HG03039 (cell line): Measurements from ENCODE around the gene SNRK.

ENCODE experiments used
- ATAC-seq: cut with Tn5 transposase; IDR thresholded peaks from one replicate; pipeline ENCODE4 v1.9.1; 2021; ENCODE audit warnings: mild to moderate bottlenecking, moderate library complexity; ENCODE audit not compliant: unreplicated experiment

SNRK gene

GRCh38 chr3:43270078-43270477, 16.3 kb upstream of the SNRK start:
- ATAC-seq: no peak

DNA sequence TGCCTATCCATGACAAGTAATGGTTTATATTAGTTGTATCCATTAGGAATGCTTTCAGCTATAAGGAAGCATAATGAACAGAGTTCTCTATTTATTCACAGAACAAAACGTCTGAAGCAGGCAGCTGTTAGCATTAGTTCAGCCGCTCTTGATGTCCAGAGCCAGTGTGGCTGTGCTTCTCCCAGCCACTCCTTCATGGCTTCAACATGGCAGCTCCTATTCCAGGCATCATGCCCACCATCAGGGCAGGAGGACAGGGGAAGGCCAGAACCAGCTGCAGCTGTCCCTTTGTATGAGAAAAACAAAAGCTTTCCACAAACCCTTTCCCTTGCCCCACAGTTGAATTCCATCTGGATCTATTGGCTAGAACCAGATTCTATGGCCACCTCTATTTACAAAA, 12.9 kb upstream of the SNRK start:
- no peak for ATAC-seq

DNA sequence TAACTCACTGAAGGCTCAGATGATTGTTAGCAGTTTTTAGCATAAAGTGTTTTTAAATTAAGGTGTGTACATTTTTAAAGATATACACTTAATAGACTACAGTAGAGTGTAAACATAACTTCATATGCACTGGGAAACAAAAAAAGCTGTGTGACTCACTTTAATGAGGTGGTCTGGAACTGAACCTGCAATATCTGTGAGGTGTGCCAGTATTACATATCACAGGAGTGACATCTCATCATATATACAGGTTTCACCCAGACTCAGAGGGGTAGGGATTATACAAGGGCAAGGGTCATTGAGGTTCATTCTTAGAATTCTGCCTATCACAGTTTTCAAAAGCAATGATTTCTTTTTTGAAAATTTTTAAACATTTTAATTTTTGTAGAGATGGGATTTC, 7.3 kb upstream of the SNRK start:
- ATAC-seq: no peak

- no peak for ATAC-seq
Observed at GRCh38 chr3:43279532-43279931, 6.8 kb upstream of the SNRK start.

GRCh38 chr3:43281020-43281419, 5.3 kb upstream of the SNRK start:
- no peak for ATAC-seq

DNA sequence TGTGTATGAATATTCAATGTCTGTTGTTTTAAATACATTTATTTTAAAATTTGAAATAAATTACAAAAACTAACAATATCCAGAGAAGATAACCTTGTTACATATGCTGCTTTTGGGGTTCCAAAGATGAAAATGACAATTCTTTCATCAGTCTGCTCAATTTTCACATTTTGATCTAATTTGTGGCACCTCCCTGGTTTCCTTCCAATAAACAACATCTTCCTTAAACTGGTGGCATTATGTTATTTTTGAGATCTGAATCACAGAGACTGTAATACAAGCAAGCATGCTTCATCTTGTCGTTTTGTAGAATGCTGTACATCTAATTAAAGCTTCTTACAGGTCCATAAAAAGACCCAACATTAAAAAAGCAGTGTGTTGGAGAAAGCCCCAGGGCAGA, 2.2 kb upstream of the SNRK start:
- no peak for ATAC-seq

DNA sequence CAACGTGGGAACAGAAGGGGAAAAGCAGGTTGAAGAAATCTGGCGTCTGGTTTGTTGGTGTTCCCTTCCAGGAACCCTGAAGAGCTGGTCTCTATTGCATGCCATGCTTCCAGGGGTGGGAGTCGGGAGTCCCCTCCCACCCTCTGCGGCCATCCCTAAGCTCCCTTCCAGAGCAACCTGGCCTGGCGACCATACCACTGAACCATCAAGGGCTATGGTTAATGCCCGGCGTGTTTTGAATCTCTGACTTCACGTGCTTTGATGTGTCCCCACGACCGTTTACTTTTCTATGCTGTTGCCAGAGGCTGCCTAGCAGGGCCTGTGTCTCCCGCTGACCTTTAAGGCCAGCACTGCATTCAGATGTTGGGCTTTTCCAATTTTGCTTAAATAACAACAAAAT, 696 bp upstream of the SNRK start:
- no peak for ATAC-seq

DNA sequence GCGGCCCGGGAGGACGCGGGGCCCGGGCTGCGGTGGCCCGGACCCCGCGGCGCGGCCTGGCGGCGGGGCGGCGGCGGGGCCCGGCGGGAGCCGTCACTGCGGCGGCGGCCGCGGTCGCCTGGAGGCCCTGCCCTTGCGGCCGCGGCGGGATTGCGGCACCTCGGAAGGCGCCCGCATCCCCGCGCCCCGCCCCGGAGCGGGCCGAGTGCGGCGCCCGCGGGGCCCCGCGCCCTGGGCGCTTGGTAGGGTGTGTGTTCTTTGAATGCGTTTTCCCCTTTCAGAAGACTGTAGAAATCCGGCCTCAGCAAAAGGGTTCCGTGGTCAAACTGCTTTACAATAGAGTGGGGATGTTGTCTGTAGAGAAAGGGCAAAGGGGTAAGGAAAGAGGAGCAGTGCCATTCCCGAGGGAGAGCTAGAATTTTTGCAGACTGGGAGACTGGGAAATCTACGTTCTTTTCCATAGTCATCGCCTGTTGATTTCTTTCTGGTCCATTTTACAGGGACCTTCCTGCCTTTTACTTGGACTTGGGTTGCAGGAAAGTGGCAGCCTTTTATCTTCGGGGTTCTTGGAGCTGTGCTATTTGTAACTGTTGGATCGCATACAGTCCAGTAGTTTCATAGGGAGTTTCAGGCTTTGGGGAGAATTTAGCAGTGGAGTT, 630 bp downstream of the SNRK start:
- ATAC-seq: peak; percentile 29

DNA sequence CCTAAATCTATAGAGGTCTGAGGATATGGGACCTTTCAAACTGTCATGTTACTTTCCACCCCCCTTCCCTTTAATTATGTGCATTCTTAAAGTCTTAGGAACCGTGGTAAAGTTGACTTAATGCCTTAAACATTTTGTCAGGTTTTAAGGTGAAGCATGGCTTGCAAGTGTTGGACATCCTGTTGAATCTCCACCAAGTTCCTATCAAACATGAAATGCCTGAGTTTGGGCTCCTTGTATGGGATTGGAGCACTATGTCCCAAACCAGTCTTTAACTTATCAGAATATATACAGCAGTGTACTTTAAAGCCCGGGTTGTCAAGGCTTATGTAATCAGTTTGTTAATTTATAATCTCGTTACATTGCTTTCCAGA, 1.1 kb downstream of the SNRK start:
- no peak for ATAC-seq

GRCh38 chr3:43288366-43288765, 2.0 kb downstream of the SNRK start:
- ATAC-seq: peak; percentile 29

DNA sequence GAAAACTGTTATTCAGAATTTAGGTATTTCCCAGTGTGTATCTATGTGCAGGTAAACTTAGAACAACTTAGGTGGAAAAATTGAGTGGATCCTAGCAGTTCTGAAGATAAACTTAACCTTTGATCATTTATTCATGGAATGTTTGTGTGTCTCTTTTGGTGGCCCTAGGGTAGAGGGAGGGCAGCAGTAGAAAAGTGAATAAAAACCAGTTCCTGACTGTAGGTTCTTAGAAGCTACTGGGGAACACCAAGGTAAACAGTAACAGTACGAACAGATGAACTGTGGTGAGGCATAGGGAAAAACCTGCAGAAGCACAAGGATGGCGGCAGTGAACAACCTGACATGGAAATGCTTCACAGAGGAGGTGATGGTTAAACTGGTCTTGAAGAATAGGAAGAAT, 2.5 kb downstream of the SNRK start:
- no peak for ATAC-seq

DNA sequence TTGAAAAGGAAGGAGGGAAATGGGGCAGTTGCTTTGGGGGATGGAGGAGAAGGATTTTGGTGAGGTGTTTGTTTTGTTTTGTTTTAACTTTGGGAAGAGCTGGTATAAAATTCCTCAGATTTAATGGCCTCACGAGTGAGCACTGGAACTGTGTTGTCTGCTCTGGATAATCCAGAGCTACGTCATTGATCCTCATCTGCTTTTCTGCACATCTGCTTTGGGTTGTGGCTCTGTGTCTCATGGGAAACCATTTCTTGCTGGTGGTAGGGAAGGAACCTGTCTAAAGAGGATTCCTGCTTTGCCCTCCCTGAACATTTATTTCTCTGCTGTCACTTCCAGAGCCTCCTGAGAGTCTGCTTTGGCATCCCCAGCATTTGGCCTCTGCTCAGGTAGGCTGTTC, 3.1 kb downstream of the SNRK start:
- ATAC-seq: no peak

DNA sequence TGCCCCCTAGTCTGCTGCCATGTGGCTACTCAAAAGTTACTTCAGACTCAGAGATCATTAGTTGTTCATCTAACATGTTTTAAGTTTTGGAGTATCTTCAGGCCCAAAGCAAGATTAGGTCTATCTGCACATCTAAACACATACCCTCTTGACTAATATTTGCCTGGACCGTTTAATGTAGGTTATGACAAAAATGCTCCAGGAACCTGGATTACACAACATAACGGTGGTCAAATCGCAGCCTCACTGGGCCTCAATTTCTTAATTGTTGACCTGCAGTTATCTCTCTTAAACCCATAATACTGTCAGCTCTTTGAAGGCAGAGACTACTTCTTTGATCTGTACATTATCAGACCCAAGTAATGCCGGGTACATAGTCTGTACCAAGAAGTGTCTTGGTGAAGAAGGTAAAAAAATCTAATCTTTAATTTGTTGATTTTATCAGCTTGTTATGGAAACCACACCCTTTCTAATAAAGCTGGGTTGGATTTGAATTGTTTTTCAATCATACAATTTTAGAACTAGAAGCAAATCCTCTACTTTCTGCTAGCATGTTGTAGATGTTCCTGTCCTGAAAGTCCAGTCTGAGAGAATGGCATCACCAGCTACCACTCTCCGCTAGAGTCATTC, 3.6 kb downstream of the SNRK start:
- ATAC-seq: no peak

- ATAC-seq: no peak
Observed at GRCh38 chr3:43290956-43291355, 4.6 kb downstream of the SNRK start.

GRCh38 chr3:43291546-43291945, 5.2 kb downstream of the SNRK start:
- no peak for ATAC-seq

GRCh38 chr3:43294975-43295374, 8.6 kb downstream of the SNRK start:
- ATAC-seq: no peak

GRCh38 chr3:43296565-43296964, 10.2 kb downstream of the SNRK start:
- ATAC-seq: peak; percentile 81

GRCh38 chr3:43298292-43298691, 12.0 kb downstream of the SNRK start:
- no peak for ATAC-seq

DNA sequence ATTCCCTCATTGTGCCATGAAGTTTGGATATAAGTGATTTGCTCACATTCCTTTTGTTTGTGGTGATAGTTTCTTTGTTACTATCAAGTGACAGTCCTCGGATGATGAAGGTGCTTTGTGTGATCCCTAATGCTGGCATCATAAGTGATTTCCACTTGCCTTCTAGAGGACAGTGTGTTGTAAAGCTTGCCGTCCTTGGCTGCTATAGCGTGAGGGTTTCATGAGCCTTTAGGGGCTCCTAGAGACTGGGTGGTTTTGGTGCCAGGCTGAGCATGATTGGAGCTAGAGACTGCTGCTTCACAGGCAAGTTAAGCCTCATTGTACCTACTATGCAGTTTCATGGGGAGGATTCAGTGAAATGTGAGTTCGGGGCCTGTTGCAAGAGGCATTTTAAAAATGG, 12.4 kb downstream of the SNRK start:
- no peak for ATAC-seq

DNA sequence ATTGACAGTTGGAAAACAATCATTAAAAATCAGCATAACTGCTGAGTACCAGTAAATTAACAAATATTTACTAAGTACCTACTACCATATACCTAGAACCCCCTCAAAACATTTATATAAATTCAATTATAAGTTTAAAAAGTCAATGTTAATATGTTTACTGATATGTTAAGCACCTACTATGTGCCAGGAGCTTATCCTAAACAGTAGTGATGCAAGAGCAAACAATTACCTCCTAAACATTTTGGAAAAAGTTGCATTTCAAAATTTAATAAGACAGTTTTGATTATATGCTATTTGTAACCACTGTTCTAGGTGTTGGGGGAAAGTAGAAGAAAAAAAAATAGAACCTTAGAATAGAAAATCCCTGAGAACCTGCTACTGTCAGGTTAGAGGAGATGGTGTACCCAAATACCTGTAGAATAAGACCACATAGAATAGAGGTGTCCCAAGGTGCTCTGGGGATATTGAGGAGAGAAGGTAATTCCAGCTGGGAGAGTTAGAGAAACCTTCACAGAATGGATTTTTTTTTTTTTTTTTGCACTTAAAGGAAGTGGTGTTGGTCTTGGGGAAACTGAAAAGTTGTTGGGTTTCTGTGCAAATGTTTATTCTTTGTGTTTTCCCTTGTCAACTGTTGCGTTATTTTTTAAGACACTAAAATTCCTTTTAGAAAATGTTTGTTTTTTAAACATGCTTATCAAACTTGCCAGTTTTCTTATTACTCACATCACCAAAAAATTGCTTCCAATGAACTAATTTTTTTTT, 16.0 kb downstream of the SNRK start:
- no peak for ATAC-seq

DNA sequence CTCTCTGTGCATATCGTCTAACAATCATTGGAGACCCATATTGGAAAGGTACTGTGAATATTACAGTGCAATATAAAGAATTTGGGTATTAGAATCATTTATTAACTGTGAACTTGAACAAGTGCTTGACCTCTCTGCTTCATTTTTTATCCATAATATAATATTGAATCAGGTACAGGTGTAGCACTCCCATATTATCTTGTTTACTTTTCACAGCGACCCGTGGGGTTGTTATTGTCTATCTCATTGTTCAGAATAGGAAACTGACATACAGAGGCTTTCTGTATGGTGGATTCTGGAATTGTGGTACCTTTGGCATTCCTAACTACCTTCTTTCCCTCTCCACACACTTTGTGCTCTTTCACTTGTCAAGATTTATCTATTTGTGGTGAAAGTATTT, 17.8 kb downstream of the SNRK start:
- no peak for ATAC-seq

- no peak for ATAC-seq
Observed at GRCh38 chr3:43307226-43307625, 20.9 kb downstream of the SNRK start.
